Lung (tissue), 12 donors: ENCODE measurements around the gene SUMO3. TPM values are rescaled to one million over a fixed set of nuclear protein-coding genes. Genes with fewer than 3 reads are reported as not detected.

ENCODE experiments used
- ATAC-seq: fragments of 200-7000 bp; cut with Tn5 transposase; one replicate; pipeline ENCODE4 v1.9.1; 2020; ENCODE audit warnings: moderate number of reproducible peaks; ENCODE audit not compliant: insufficient read depth, low FRiP score
- DNase-seq, 3 donors: peaks; one replicate each; pipeline ENCODE4 v3.0.0-alpha.2; 2013 to 2017
- H3K27ac ChIP-seq, 2 donors: one replicate each; pipeline ENCODE4 v1.5.1; 2013; ENCODE audit warnings: mild to moderate bottlenecking in 2 of 2, moderate library complexity in 2 of 2, control low read depth in 1 of 2, inconsistent platforms in 1 of 2, low read depth in 1 of 2, low read length in 1 of 2
- H3K27me3 ChIP-seq, 3 donors: one replicate each; pipeline ENCODE4 v1.5.1; 2013; ENCODE audit warnings: low read length in 2 of 3; ENCODE audit not compliant: control insufficient read depth in 3 of 3, insufficient read depth in 3 of 3
- H3K36me3 ChIP-seq, 4 donors: one replicate each; pipeline ENCODE4 v1.5.1; 2013; ENCODE audit warnings: low read length in 4 of 4, mild to moderate bottlenecking in 1 of 4, moderate library complexity in 1 of 4; ENCODE audit not compliant: control insufficient read depth in 4 of 4, insufficient read depth in 4 of 4
- H3K4me1 ChIP-seq, 5 donors: one replicate each; pipeline ENCODE4 v1.5.1; 2013; ENCODE audit warnings: low read length in 5 of 5, mild to moderate bottlenecking in 2 of 5, moderate library complexity in 1 of 5; ENCODE audit not compliant: control insufficient read depth in 5 of 5, insufficient read depth in 5 of 5
- H3K4me3 ChIP-seq: one replicate; pipeline ENCODE4 v1.5.1; 2013; ENCODE audit warnings: mild to moderate bottlenecking, control low read depth, moderate library complexity
- H3K9ac ChIP-seq, 2 donors: one replicate each; pipeline ENCODE4 v1.5.1; 2013; ENCODE audit warnings: low read length in 2 of 2, control low read depth in 1 of 2; ENCODE audit not compliant: insufficient read depth in 1 of 2
- H3K9me3 ChIP-seq, 4 donors: one replicate each; pipeline ENCODE4 v1.5.1; 2013; ENCODE audit warnings: low read length in 3 of 4, mild to moderate bottlenecking in 1 of 4, moderate library complexity in 1 of 4; ENCODE audit not compliant: control insufficient read depth in 4 of 4, insufficient read depth in 3 of 4
- CTCF ChIP-seq: IDR thresholded peaks from 2 replicates; pipeline ENCODE4 v1.5.1; 2012; ENCODE audit warnings: mild to moderate bottlenecking; ENCODE audit errors: control extremely low read depth, extremely low read depth
- WGBS, 2 donors: extraction: QIAGEN DNeasy Blood & Tissue Kit; methylation state at CpG; one replicate each; pipeline ENCODE4 v1.1.7; 2013; 5-methylcytosine and 5-hydroxymethylcytosine counted together
- polyA plus RNA-seq, 2 donors: library from polyadenylated mRNA; stranded (reverse); fragments of 200-250 nt; gene quantifications; one replicate each; pipeline ENCODE4 v1.2.1, GENCODE V29; 2013
- total RNA-seq, 2 donors: library from RNA; depleted of rRNA in 1 of 2; stranded (reverse); fragments of >200 nt in 1 of 2; gene quantifications; one replicate each; pipeline ENCODE4 v1.2.1, GENCODE V29; 2014 to 2021
- donor health status: control.
- donor health status: control.
- donor health status: Bipolar disorder and iron deficiency.
- donor health status: healthy.
- donor health status: DM: yes; HTN: yes; CAD: no.

The SUMO3 gene
- total and polyA plus RNA-seq, 4 donors: 40.4 to 96.4 (median 66.0) TPM

- TF ChIP-seq CTCF: no peak
- Histone ChIP-seq H3K9me3 (peaks cover 0 to 2% (median 0%) of the 10 kb centered on the region in 4 donors), H3K27me3 (no peaks in the 10 kb centered on the region), H3K27ac (no peak overlapping the region), H3K36me3 (no peaks in the 10 kb centered on the region), H3K4me1 (peaks cover 0 to 10% (median 7%) of the 10 kb centered on the region in 5 donors), H3K9ac (no peak overlapping the region), H3K4me3 (no peak overlapping the region)
- ATAC-seq: no peak
- DNase-seq: peak in 1 of 3 donors; percentile 3
- 77 to 78% methylated on average over 11 of the region's 11 CpGs for WGBS, 2 donors
These were observed 22.9 kb upstream of the SUMO3 start for GRCh38 chr21:44840771-44841170.

- peak in 1 of 3 donors; percentile 3 for DNase-seq
- Histone ChIP-seq H3K4me1 (peaks cover 0 to 6% (median 4%) of the 10 kb centered on the region in 5 donors), H3K9me3 (peaks cover 0 to 2% (median 0%) of the 10 kb centered on the region in 4 donors), H3K4me3 (no peak overlapping the region), H3K36me3 (no peaks in the 10 kb centered on the region), H3K9ac (no peak overlapping the region), H3K27me3 (no peaks in the 10 kb centered on the region), H3K27ac (no peak overlapping the region)
- no peak for TF ChIP-seq CTCF
- 93 to 96% methylated on average over 9 of the region's 9 CpGs for WGBS, 2 donors
- no peak for ATAC-seq
These were observed 21.1 kb upstream of the SUMO3 start for GRCh38 chr21:44838951-44839350.

GRCh38 chr21:44838039-44838895 lies 20.4 kb upstream of the SUMO3 start:
- no peak overlapping the region for H3K4me3 ChIP-seq
- no peaks in the 10 kb centered on the region for H3K36me3 ChIP-seq
- H3K27ac ChIP-seq: no peak overlapping the region
- H3K9ac ChIP-seq: no peak overlapping the region
- no peak for TF ChIP-seq CTCF
- ATAC-seq (no peak), DNase-seq (peak in 1 of 3 donors; percentile 7)
- H3K9me3 ChIP-seq: peaks cover 0 to 2% (median 0%) of the 10 kb centered on the region in 4 donors
- WGBS, 2 donors: 90 to 92% methylated on average over 28 to 30 of the region's 30 CpGs
- H3K4me1 ChIP-seq: peaks cover 0 to 6% (median 4%) of the 10 kb centered on the region in 5 donors
- no peaks in the 10 kb centered on the region for H3K27me3 ChIP-seq
